HG03045 (cell line): ENCODE measurements around the gene DCP2.
"Not testable (repeated sequence)": the region's sequence is repeated elsewhere in the genome, so short reads cannot be mapped to it uniquely, and the experiment has no call there.

Experiments used
- ATAC-seq: cut with Tn5 transposase; IDR thresholded peaks from one replicate; pipeline ENCODE4 v1.9.1; 2021; ENCODE audit warnings: mild to moderate bottlenecking, moderate library complexity; ENCODE audit not compliant: unreplicated experiment

Gene DCP2

GRCh38 chr5:112976432-112977309, at the start of gene DCP2:
DCP2 (plus strand) TSS chr5:112976798; CDS start chr5:112976934, 136 bp downstream.
- ATAC-seq = peak; percentile 98

- ATAC-seq = peak; percentile 71
Observed at GRCh38 chr5:112929336-112930081, 47.1 kb upstream of the DCP2 start.

GRCh38 chr5:112930082-112930344, 46.6 kb upstream of the DCP2 start:
- ATAC-seq = peak; percentile 27

- ATAC-seq = no peak
Observed at GRCh38 chr5:112931473-112931872, 45.1 kb upstream of the DCP2 start.

- ATAC-seq = no peak
Observed at GRCh38 chr5:112933105-112933504, 43.5 kb upstream of the DCP2 start.

GRCh38 chr5:112933651-112934365, 42.8 kb upstream of the DCP2 start:
- ATAC-seq = no peak

- no peak for ATAC-seq
Observed at GRCh38 chr5:112934366-112934663, 42.3 kb upstream of the DCP2 start.

- no peak for ATAC-seq
Observed at GRCh38 chr5:112935675-112936074, 40.9 kb upstream of the DCP2 start.

- ATAC-seq = no peak
Observed at GRCh38 chr5:112938286-112938685, 38.3 kb upstream of the DCP2 start.

- no peak for ATAC-seq
Observed at GRCh38 chr5:112940670-112941069, 35.9 kb upstream of the DCP2 start.

- ATAC-seq = no peak
Observed at GRCh38 chr5:112948458-112948857, 28.1 kb upstream of the DCP2 start.

GRCh38 chr5:112951124-112951702, 25.4 kb upstream of the DCP2 start:
- peak; percentile 95 for ATAC-seq

GRCh38 chr5:112956606-112957005, 20.0 kb upstream of the DCP2 start:
- no peak for ATAC-seq

GRCh38 chr5:112957036-112957808, 19.4 kb upstream of the DCP2 start:
- ATAC-seq = no peak

GRCh38 chr5:112958093-112959088, 18.2 kb upstream of the DCP2 start:
- peak; percentile 92 for ATAC-seq

- not testable (repeated sequence) for ATAC-seq
Observed at GRCh38 chr5:112959872-112960271, 16.7 kb upstream of the DCP2 start.

GRCh38 chr5:112960315-112960714, 16.3 kb upstream of the DCP2 start:
- no peak for ATAC-seq

- no peak for ATAC-seq
Observed at GRCh38 chr5:112960863-112961504, 15.6 kb upstream of the DCP2 start.

- not testable (repeated sequence) for ATAC-seq
Observed at GRCh38 chr5:112963374-112963733, 13.2 kb upstream of the DCP2 start.
